Islet of Langerhans (tissue), 1 donor: ENCODE results near the gene CBFA2T3.

Source experiments
- FAIRE-seq: peaks from one replicate; lab custom pipeline; 2011; peaks lifted over from hg19 to GRCh38; lab: Jason Lieb, UNC

CBFA2T3 gene

GRCh38 chr16:88856122-88856827, 120.7 kb downstream of the CBFA2T3 start:
- no peak for FAIRE-seq

DNA sequence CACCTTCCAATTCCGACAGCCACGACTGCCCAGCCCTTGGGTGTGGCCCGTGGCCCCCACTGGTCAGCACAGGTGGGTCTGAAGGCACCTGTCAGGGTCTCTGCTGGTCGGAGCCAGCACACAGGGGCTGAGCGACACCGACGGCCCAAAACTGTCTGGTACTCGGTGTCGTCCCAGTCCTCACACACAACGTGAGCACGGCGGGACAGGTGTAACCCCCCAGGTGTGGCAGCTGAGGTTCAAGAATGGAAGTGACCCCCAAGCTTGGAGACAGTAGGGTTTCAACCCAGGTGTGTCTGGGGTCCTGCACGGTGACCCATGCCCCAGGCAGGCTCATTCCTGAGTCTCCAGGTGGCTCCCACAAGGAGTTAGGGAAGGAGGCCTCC, 121.3 kb downstream of the CBFA2T3 start:
- FAIRE-seq = no peak

DNA sequence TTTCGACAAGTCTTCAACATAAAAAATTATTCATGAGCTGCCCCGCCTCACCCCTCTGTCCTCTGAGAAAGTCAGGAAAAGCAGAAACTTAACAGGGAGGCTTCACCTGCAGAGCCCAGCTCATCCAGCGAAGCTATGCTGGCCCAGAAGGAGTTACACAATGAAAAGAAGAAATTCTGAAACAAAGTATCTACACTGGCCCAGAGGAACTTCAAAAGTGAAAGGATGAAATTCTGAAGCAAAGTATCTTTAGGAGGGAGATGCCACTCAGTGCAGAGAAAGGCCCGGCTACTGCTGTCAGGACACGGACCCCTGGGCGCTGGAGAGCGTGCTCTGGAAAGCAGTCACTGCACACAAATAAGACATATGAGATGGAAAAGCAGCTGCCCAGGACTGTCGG, 121.8 kb downstream of the CBFA2T3 start:
- FAIRE-seq = no peak

- no peak for FAIRE-seq
These were observed 122.5 kb downstream of the CBFA2T3 start for GRCh38 chr16:88854306-88855111.

- FAIRE-seq = no peak
These were observed 123.6 kb downstream of the CBFA2T3 start for GRCh38 chr16:88853325-88853941.

- no peak for FAIRE-seq
These were observed 125.4 kb downstream of the CBFA2T3 start for GRCh38 chr16:88851616-88852015.

GRCh38 chr16:88850531-88851199, 126.3 kb downstream of the CBFA2T3 start:
- no peak for FAIRE-seq

DNA sequence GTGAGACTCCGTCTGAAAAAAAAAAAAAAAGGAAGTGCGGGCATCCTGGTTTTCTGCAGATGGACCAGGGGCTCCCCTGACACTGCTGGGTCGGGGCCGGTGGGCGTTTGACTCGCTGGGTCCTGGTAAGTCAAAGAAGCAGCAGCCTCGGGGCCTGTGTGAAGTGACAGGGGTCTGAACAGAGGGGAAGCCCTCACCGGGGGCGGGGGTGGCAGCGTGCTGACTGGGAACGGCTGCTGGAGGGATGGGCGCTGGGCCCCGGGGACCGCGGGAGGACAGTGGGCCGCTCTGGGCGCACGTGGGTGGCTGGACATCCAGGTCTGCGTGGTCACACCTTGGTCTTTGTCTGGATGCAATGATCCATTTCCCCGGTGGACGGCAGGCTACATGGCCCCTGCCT, 128.4 kb downstream of the CBFA2T3 start:
- FAIRE-seq = no peak

GRCh38 chr16:88847654-88848053, 129.4 kb downstream of the CBFA2T3 start:
- FAIRE-seq = no peak

DNA sequence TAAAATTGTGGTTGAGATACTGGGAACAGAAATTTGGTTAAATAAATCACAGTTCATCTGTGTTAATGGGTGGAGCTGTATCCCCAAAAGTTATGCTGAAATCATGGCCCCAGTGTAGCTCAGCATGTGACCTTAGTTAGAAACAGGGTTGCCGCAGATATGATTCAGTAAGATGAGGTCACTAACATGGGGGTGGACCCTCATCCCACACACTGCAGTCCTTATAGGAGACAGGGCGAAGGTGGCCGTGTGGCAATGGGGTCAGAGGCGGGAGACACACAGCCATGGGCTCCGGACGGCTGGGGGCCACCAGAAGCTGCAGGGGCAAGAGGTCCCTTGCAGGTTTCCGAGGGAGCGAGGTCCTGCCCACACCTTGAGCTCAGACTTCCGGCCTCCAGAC, 130.9 kb downstream of the CBFA2T3 start:
- no peak for FAIRE-seq

DNA sequence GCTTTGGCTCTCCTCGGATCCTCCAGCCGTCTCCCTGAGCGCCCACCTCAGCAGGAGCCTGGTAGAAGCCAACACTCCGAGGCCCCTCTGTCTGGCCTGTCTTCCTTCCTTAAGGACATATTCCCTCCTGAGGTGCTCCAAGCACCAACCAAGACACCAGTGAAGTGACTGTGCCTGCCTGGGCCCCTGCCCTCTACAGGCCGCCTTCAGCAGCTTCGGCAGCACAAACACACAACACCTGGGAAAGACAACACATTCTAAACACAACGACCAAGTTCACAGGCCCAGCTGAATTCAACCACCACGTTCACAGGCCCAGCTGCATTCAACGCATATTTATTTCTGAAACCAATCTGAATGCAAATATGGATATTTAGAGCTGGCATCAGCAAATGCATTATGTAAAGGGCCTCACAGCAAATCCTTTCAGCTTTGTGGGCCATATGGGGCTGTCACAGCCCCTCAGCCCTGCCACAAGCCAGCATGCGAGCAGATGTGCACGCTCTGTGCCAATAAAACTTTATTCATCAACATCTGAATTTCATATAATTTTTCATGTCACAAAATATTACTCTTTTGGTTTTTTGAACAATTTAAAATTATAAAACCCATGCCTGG, 132.5 kb downstream of the CBFA2T3 start:
- FAIRE-seq = no peak

- FAIRE-seq = no peak
These were observed 133.8 kb downstream of the CBFA2T3 start for GRCh38 chr16:88843256-88843655.

GRCh38 chr16:88842806-88843205, 134.2 kb downstream of the CBFA2T3 start:
- FAIRE-seq = no peak

DNA sequence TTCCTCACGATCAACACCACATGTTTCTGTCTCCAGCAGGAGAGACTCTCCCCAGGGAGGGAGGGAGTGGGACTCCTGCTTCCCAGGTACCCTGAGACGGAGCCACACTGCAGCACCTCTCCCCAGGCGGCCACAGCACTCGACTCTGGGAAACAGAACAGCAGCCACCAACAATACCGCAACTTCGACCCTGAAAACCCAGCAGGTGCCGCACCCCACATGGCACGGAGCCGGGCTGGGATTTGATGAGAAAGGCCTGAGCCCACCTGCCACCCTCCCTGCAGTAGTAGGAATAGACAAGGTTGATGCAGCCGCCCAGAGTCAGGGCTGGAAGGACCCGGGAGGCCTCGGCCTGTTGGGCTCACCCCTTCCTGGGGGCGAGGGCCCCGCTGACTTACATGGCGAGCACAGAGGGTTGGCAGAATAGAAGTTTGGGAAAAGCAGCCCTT, 134.7 kb downstream of the CBFA2T3 start:
- no peak for FAIRE-seq

DNA sequence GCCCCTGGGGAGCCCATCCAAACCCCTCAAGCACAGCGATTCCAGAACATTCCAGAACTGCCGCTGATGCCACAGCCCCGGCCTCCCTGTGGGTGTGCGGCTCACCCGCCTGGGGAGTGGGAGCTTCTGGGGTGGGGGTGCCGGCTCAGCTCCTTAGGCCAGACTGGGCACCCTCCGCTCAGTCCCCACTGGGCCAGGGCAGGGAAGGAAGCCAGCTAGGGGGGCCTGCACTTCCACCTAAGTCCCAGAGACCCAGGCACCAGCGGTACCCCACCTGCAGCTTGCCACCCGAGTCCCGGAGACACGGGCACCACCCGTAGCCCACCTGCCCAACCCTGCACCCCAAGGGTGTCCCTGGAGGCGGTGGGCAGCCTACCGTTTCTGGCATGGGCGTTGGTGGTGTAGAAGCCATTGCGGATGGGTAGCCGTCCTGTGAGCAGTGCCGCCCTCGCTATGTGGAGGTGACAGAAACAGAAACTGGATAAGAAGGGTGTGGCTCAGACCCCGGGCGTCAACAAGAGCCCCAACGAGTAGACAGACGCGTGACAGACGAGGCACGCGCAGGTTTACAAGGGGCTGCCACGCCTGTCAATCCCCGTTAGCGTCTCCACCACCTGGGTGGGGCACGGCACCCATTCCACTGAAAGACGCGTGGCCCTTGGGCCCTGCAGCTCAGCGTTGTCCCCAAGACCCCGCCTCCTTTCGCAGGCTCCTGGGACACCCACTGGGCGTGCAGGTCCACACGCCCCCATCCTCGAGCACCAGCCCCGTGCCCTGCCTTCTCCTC, 135.3 kb downstream of the CBFA2T3 start:
- no peak for FAIRE-seq

GRCh38 chr16:88840600-88841215, 136.3 kb downstream of the CBFA2T3 start:
- FAIRE-seq = no peak

DNA sequence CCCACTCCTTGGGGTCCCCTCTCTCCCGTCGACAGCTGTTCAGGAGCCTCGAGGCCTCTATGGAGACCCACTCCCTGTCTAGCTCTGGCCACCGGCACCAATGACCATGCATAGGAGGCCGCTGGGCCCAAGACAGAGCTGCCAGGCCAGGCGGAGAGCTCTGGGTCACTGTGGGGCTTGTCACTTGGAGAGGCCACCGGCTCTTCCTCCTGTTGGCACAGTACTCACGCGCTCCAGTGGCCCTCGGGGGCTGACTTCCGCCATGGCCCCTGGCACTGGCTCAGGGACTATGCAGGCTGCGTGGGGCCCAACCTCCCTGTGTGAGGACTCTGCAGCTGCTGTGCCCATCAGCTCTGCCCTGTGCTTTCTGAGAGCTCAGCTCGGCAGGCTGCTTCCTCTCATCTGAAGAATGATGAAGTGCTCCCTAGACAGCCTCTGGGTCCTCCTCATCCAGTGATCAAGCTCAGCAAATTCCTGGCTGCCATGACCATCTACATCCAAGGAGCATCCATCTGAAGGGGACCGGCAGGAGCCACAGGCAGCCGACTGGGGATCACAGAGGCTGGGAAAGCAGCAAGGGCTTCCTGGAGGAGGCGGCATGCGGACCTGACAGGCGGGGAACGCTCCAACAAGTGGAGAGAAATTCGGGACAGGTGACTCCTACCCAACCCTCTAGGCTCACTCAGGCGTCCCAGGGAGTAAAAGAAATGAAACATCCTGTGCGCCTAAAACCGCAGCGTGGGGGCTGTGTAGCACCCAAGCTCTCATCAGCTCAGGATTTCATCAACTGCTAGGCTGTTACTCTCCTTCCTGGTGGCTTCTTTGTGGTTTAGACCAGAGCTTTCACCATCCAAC, 137.0 kb downstream of the CBFA2T3 start:
- FAIRE-seq = no peak

- no peak for FAIRE-seq
These were observed 137.9 kb downstream of the CBFA2T3 start for GRCh38 chr16:88839026-88839529.

- FAIRE-seq = no peak
These were observed 138.4 kb downstream of the CBFA2T3 start for GRCh38 chr16:88838566-88838965.

DNA sequence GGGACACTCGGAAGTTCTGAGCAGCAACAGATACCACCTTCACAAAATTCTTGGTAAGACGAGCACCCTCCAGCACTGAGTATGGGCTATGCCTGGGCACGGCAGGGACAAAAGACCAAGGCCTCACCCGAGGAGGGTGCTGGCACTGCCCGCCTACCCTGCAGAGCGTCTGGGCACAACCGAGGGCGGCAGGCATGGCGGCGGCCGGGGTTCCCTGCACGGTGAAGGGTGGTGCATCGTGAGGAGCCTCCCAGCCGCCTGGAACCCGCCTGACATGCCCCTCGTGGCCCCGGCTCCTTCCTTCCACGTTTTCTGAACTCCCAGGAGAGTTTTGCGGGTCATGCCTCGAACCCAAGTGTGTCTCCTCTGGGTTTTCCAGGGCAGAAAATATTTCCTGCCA, 139.2 kb downstream of the CBFA2T3 start:
- no peak for FAIRE-seq
